GM13977 (cell line): ENCODE results near the gene CDC45.
"Not testable (repeated sequence)": the region's sequence is repeated elsewhere in the genome, so short reads cannot be mapped to it uniquely, and the experiment has no call there.

Source experiments
- DNase-seq: peaks from one replicate; pipeline ENCODE4 v3.0.0; 2012; ENCODE audit warnings: low spot score
- CTCF ChIP-seq: IDR thresholded peaks from 2 replicates; pipeline ENCODE4 v1.5.1; 2012; ENCODE audit warnings: mild to moderate bottlenecking, control low read depth; ENCODE audit not compliant: insufficient read depth; ENCODE audit errors: extremely low read depth, missing control alignments
- in situ Hi-C: fragments of 300-500 bp; cut with MboI; formaldehyde crosslinking; loops from one replicate; pipeline ENCODE4 v1.12.0; 2022; ENCODE audit warnings: low sequenced_read_pairs, low pct_unique_long_range_greater_than_20kb, mixed read lengths, inconsistent platforms; ENCODE audit not compliant: unreplicated experiment

CDC45 gene

GRCh38 chr22:19526702-19527111, 47.0 kb downstream of the CDC45 start:
- DNase-seq: no peak
- no peak for TF ChIP-seq CTCF
- in situ Hi-C loops: no loop called here

DNA sequence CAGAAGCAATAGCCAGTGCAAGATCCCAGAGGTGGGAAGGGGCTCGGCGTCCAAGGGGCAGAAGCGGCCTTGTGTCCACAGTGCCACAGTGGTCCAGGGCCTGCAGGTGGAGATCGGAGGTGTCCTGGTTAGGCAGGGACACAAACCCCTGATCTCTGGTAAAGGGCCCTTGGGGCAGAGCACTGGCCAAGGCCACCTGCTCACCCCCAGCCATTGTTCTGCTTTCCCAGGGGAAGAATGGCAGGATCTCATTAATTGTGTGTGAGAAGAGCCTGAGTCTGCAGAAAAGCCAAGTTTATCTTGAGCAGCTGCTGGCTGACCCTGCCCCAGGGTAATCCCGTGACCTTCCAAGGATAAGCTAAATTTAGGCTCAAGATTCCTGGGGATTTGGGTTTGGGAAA, 47.6 kb downstream of the CDC45 start:
- no peak for DNase-seq
- in situ Hi-C loops: no loop called here
- TF ChIP-seq CTCF: no peak

GRCh38 chr22:19527861-19528417, 48.2 kb downstream of the CDC45 start:
- no peak for TF ChIP-seq CTCF
- in situ Hi-C loops: no loop called here
- DNase-seq: no peak

- in situ Hi-C loops: no loop called here
- no peak for TF ChIP-seq CTCF
- no peak for DNase-seq
Observed at GRCh38 chr22:19529811-19530210, 50.1 kb downstream of the CDC45 start.

DNA sequence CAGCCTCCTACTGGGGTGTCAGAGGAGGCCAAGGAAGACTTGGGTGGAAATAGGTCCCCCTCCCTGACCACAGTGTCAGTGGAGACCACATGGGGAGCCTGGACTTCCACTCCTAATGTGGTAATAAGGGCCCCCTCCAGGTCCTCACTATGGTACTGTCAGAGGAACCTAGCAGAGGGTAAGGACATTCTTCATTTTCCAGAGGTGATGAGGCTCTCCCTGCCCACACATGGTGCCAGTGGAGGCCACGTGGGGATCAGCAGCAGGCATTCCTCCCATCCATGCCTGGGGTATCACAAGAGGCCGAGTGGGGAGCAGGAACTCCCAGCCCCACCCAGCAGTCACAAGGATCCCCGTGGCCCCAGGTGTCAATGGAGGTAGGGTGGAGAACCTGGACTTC, 51.0 kb downstream of the CDC45 start:
- no peak for TF ChIP-seq CTCF
- DNase-seq: no peak
- in situ Hi-C loops: no loop called here

DNA sequence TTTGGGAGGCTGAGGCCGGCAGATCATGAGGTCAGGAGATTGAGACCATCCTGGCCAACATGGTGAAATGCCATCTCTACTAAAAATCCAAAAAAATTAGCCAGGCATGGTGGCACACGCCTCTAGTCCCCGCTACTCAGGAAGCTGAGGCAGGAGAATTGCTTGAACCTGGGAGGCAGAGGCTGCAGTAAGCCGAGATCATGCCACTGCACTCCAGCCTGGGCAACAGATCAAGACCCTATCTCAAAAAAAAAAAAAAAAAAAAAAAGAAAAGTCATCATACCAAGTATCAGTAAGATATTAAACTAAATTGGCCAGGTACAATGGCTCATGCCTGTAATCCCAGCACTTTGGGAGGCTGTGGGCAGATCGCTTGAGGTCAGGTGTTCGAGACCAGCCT, 51.6 kb downstream of the CDC45 start:
- DNase-seq, in situ Hi-C loops: not testable (repeated sequence)

DNA sequence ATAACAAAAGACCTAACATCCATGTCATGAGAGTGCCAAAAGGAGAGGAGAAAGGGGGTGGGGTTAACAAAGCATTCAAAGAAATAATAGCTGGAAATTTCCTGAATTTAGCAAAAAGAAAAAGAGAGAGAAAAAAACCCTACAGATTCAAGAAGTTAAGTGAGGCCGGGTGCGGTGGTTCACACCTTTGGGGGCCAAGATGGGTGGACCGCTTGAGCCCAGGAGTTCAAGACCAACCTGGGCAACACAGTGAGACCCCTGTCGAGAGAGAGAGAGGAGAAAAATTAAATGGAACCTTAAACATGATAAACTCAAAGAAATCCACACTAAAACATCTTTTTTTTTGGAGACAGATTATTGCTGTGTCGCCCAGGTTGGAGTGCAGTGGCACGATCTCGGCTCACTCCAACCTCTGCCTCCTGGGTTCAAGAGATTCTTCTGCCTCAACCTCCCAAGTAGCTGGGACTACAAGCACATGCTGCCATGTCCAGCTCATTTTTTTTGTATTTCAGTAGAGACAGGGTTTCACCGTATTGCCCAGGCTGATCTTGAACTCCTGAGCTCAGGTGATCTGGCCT, 53.4 kb downstream of the CDC45 start:
- no peak for DNase-seq
- TF ChIP-seq CTCF: no peak
- in situ Hi-C loops: no loop called here
